GM19463 (cell line): ENCODE results near the gene GRIPAP1.

Experiments used
- ATAC-seq: cut with Tn5 transposase; IDR thresholded peaks from one replicate; pipeline ENCODE4 v1.9.1; 2021; ENCODE audit warnings: mild to moderate bottlenecking, moderate library complexity; ENCODE audit not compliant: unreplicated experiment

Gene GRIPAP1

GRCh38 chrX:49002091-49002935 lies at the start of gene GRIPAP1:
TSS of gene GRIPAP1 (minus strand) at chrX:49002264. CDS start at chrX:49002229, 35 bp downstream.
- ATAC-seq: peak; percentile 69

- no peak for ATAC-seq
Observed at GRCh38 chrX:49043987-49044281, 41.9 kb upstream of the GRIPAP1 start.

GRCh38 chrX:49043220-49043986 lies 41.3 kb upstream of the GRIPAP1 start, which contains the start of gene TFE3:
TSS of gene TFE3 (minus strand) at chrX:49043357. CDS start at chrX:49043226, 131 bp downstream.
- peak; percentile 89 for ATAC-seq

GRCh38 chrX:49042581-49043219 lies 40.6 kb upstream of the GRIPAP1 start:
- no peak for ATAC-seq

- ATAC-seq: no peak
Observed at GRCh38 chrX:49041744-49042580, 39.9 kb upstream of the GRIPAP1 start.

- ATAC-seq: no peak
Observed at GRCh38 chrX:49040376-49040955, 38.4 kb upstream of the GRIPAP1 start.

- no peak for ATAC-seq
Observed at GRCh38 chrX:49039598-49040375, 37.7 kb upstream of the GRIPAP1 start.

GRCh38 chrX:49037883-49038475 lies 35.9 kb upstream of the GRIPAP1 start:
- ATAC-seq: no peak

- ATAC-seq: no peak
Observed at GRCh38 chrX:49030283-49030682, 28.2 kb upstream of the GRIPAP1 start.

GRCh38 chrX:49029876-49030275 lies 27.8 kb upstream of the GRIPAP1 start:
- no peak for ATAC-seq

GRCh38 chrX:49019599-49020249 lies 17.7 kb upstream of the GRIPAP1 start:
- ATAC-seq: no peak

- ATAC-seq: no peak
Observed at GRCh38 chrX:49019050-49019449, 17.0 kb upstream of the GRIPAP1 start.

- ATAC-seq: no peak
Observed at GRCh38 chrX:49003696-49004095, 1.6 kb upstream of the GRIPAP1 start.

GRCh38 chrX:49001521-49002090 lies 458 bp downstream of the GRIPAP1 start:
- peak; percentile 32 for ATAC-seq

GRCh38 chrX:49000636-49001035 lies 1.4 kb downstream of the GRIPAP1 start:
- ATAC-seq: no peak

- no peak for ATAC-seq
Observed at GRCh38 chrX:48999030-48999429, 3.0 kb downstream of the GRIPAP1 start.

GRCh38 chrX:48998391-48998790 lies 3.7 kb downstream of the GRIPAP1 start:
- no peak for ATAC-seq

GRCh38 chrX:48997865-48998264 lies 4.2 kb downstream of the GRIPAP1 start:
- ATAC-seq: no peak
